Islet of Langerhans (tissue), 1 donor: ENCODE data around the gene ADAMTS2.
"Not testable (repeated sequence)": the region's sequence is repeated elsewhere in the genome, so short reads cannot be mapped to it uniquely, and the experiment has no call there.

ENCODE experiments used
- FAIRE-seq: peaks from one replicate; lab custom pipeline; 2011; peaks lifted over from hg19 to GRCh38; lab: Jason Lieb, UNC

ADAMTS2 gene

DNA sequence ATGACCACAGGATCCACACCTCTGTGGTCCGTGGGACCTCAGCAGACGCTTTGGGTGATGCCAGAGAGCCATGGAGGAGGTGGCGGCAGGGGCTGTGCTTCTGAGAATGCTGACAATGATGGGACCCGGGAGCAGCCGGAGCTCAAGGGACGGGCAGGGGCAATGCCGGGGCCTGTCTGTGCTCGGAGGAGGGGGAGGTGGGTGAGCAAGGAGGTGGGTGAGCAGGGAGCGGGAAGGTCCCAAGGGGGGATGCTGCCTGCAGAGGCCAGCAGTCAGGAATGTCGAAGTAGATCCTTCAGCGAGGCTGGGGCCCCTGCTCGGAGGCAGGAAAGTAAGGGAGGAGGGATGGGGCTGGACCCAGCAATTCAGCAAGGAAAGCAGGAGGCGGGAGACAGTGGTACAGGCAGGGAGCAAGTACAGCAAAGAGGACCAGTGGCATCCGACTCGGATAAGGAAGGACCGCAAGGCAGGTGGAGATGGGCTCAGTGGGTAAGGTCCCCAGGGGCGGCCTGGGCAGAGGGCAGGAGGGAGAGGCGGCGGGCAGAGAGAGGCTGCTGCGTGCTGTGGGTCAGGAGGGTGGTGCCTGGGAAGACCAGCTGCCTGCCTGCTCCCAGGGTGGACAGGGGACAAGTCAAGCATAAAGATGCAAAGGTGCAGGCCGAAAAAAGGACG is 49.0 kb downstream of the ADAMTS2 start:
- FAIRE-seq: no peak

DNA sequence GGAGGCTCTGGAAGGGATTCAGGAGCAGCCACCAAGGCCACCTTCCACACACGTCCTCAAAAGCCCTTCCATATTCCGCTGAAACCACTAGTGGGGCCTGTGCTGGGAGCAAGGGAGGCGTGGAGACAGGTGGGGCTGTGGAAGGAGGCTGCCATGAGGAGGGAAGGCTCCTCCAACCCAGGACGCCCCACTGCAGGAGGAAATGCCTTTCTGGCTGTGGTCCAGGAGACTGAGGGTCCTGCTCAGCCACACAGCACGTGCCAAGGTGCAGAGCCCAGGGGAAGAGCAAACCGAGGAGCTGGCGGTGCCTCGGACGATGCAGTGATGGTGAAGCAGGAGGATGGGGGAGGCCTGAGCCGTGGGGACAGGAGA is 49.5 kb downstream of the ADAMTS2 start:
- no peak for FAIRE-seq

DNA sequence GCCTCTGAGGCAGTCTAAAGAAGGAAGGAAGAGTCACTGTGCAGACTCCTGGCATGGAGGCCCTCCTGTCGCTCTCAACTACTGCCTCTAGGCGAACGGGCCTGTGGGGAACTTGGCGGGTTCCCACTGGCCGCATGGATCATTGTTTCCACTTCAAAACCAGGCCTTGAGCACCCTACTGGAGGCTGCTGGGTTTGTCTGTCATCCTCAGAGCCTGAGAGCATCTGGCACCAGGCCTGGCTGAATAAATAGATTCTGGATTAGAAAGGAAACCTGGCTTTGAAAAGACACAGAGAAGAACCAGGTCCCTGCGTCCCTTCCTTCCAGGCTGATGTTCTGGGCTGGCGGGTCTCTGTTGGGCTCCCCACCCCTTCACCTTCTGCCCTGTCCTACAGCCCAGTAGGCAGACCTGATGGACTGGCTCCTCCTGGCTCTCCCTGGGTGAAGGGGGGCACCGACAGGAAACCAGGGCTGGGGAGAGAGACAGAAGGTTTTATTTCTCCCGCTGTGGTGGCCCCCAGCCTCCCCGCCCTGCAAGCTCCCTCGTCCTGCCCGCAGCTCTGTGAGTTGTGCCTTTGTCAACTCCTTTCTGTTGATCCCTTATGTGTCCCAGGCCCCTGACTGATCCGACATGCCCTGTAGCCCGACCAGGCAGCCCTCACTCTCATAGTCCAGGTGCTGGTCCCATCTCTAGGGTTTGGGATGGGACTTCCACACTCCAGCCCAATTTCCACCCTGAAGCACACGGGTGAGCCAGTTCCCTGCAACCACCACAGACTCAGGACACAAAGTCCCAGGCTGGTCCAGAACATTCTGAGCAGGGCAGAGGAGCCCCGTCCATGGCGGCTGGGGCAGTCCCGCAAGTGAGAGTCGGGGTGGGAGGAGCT is 50.1 kb downstream of the ADAMTS2 start:
- FAIRE-seq: no peak

DNA sequence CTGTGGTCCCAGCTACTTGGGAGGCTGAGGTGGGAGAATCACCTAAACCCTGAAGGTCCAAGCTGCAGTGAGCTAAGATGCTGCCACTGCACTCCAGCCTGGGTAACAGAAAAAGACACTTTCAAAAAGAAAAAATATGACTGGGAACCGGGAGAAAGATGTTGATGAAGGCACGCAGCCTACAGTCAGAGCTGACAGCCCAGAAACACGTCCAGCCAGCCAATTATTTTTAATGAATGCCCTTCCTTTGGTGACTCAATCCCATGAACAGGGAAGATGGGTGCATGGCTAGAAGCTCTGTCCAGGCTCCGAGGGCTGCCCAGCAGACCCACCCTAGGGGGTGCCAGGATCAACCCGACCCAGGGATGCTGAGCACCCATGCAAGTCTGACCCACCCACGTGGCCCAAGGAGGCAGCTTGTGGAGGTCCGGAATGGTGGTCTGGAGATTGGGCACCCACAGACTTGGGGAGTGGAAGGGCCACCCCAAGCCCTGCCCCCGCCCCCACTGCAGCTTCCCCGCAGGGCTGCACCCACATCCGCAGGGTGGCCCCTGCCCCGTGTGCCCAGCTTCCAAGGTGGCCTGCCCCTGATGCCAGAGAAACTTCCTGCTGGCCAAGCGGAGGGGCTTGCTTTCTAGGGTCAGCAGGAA is 51.0 kb downstream of the ADAMTS2 start:
- no peak for FAIRE-seq

DNA sequence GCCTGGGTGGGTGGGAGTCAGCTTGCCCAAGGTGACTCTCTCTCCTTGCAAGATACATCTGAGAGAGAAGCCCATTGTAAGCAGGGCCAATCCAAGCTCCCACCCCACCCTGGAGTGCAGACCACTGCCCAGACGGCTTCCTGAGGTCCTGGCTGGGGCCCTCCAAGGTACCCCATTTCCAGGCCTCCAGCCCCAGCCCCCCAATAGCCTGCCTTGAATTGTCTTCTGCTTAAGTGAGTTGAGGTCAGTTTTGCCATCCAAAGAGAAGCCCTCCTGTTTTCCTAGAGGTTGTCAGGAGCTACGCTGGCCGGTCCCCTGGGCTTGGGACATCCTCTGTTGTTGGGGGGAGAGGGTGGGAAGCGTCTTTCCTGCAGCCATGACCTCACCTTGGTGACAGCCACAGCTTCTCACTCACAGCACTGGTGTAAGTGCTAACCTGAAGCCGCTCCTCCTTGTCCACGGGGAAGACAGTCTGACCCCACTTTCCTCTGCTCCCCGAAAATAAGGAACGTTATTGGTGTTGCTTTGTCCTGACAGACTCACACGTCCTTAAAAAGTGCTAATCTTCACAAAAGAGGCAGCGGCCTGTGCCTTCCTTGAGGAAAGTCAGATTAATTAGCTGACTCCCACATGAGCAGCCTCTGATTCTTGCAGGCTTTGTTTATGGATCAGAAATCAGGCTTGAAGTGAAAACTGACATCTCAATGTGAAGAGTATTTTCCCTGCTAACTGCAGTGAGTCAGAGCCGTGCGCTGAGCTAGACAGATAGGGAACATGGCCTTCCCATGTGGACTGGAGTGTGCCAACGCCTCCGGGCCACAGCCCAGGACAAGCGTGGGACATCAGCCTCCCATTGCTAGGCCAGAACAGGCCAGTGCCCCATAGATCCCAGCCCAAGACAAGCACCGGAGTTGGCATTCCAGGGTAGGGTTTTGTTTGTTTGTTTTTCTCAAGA is 52.3 kb downstream of the ADAMTS2 start:
- FAIRE-seq: no peak

DNA sequence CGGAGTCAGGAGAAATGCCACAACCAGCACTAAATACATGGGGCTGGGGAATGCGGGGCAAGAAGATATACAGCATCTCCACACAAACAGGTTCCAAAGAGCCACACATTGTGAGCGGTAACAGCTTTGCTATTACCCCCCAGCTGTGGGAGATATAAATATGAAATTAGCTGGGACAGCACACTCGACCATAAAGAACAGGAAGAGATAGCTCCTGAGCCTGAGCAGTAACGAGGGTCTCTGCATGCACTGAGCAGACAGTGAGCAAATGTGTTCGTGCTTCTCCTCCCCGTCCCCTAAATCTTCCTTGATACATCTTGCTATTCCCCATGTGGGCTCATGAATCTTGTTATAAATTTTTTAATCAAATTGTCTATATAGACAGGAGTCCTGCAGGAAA is 53.1 kb downstream of the ADAMTS2 start:
- FAIRE-seq: no peak

DNA sequence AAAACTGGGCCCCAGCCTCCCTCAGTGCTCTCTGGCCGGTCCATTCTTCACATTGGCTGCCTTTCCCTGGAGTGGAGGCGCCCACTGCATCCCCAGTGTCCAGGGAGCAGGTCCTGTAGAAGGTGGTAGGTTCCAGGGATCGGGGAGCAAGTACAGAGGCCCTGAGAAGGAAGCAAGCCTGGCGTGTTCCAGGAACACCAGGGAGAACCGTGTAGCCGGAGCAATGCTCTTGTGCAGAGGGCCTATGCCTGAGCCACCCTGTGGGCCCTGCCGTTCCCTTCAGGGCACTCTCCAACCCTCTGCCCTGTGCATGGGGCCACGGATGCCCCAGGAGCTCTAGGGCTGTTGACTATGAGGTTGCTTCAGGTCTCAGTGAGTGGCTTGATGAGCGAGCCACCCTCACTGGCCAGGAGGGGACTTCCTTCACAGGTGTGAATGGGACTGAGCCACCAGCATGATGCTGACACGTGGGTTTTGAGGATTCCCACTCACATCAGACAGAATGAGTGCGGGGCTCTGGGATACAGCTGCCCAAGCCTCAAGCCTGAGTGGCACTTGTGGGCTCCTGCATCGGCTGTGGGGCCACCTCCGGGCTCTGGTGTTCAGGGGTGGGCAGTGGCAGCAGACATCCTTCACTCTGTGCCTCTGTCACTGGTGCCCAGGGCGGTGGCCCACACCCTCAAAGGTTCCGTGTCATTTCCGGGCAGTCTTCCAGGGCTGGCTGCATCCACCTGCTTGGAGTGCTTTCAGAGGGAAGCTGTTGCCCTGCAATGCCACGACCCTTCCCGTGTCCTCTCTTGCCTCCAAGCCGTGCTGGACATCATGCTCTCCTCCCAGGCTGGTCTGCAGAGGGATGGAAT is 54.4 kb downstream of the ADAMTS2 start:
- FAIRE-seq: no peak

DNA sequence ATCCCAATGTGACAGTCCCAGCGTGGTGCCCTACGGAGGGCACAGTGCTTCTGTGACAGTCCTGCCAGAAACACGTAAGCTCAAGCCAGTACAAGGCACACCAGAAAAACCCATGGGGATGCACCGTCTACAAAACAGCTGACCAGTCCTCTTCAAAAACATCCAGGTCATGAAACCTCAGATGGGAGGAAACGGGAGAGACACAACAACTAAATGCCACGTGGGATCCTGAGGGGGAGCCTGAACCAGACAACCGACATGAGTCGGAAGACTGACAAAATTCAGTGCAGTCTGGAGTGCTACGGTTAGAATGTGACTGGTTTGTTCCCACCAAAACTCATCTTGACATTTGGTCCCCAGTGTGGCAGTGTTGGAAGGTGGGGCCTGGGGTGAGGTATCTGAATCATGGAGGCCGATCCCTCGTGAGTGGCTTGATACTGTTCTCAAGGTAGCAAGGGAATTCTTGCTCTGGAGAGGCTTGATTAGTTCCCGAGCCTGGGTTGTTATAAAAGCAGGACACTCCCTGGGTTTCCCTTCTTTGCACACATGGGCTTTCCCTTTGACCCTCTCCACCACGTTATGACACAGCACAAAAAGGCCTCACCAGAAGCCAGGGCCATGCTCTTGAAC is 55.4 kb downstream of the ADAMTS2 start:
- FAIRE-seq: no peak

DNA sequence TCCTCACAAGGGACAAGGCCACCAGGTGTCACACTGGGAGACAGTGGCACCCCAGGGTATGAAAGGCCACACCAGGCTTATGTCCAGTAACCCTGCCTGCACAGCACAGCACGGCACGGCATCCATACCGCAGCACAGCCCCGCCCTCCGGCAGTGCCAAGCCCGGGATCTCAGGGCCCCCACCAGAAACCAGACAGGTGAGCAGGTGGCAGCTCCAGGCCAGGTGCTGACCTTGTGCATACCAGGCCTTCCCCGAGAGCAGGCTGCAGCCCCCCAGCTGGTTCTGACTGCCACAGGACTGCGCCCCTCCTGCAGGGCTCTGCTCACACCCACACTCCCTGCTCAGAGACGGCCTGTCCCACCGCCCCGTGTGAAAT is 56.5 kb downstream of the ADAMTS2 start:
- FAIRE-seq: no peak

DNA sequence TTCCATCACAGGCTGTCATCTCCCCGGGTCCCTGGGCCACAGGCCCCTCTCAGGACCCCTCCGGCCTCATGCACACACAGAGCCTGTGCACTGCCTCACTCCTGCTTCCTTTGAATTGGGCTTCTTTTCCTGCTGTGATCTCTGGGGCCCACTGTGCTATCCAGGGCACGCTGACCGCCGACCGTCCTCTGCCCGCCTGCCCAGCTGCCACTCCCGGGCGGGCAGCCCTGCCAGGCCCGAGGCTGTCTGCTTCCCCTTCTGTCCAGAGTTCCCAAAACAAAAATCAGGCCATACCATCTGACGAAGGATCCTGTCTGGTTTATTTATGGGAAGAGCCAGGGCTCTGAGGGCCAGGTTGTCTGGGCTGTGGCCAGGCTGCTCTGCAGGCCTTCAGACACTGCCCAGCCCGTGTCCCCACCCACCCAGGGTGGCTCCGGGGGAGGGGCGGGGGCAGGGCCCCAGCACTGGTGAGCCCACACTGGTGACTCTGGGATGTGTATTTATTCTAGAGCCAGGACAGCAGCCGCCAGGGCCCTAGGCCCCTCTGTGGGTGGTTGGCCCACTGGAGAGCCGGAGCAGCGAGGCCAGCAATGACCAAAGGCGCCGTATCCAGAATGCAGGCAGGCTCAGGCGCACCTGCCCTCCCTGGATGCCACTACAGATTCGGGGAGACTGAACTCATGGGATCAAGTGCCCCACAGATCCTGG is 57.0 kb downstream of the ADAMTS2 start:
- FAIRE-seq: no peak

DNA sequence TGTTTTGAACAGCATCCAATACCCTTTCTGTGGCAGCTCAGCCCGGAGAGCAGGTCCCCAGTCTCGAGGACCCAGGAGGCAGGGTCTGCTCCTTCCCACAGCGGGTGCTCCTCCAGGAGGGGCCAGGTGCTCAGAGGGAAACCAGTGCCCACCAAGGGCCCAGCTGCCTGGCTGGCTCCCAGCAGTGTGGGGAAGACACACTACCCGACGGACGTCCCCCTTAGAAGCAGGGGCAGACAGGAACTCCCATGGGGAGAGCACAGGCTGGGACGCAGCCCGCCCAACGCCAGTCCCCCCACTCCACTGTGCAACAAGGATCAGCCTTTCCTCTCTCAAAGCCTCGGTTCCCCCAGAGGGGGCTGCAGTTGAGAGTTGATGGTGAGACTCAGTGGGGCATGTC is 57.6 kb downstream of the ADAMTS2 start:
- no peak for FAIRE-seq

DNA sequence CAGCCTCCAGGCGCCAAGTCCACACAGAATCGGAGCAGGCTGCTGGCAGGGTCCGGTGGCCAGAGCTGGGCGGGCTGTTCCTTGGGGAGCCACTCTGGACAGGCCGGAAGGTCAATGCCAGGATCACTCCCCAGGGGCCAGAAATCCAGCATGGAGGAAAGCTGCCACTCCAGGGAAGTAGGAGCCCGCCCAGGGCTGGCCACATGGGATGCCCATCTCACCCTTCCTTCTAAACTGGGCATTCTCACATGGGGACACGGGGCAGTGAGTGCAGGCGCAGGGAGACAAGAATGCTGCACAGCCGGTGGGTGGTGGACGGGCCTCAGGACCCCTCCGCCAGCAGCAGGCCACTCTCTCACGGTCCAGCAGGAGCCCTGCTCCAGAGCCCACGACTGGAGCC is 58.2 kb downstream of the ADAMTS2 start:
- no peak for FAIRE-seq

DNA sequence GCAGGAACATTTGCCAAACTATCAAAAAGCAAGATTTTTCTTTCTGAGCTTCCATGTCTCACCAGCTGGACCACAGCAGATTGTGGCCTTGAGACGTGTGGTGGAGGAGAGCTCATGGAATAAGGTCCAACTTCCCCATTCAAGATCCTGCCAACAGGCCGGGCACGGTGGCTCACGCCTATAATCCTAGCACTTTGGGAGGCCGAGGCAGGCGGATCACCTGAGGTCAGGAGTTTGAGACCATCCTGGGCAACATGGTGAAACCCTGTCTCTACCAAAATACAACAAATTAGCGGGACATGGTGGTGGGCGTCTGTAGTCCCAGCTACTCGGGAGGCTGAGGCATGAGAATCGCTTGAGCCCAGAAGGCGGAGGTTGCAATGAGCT is 59.5 kb downstream of the ADAMTS2 start:
- FAIRE-seq: not testable (repeated sequence)

DNA sequence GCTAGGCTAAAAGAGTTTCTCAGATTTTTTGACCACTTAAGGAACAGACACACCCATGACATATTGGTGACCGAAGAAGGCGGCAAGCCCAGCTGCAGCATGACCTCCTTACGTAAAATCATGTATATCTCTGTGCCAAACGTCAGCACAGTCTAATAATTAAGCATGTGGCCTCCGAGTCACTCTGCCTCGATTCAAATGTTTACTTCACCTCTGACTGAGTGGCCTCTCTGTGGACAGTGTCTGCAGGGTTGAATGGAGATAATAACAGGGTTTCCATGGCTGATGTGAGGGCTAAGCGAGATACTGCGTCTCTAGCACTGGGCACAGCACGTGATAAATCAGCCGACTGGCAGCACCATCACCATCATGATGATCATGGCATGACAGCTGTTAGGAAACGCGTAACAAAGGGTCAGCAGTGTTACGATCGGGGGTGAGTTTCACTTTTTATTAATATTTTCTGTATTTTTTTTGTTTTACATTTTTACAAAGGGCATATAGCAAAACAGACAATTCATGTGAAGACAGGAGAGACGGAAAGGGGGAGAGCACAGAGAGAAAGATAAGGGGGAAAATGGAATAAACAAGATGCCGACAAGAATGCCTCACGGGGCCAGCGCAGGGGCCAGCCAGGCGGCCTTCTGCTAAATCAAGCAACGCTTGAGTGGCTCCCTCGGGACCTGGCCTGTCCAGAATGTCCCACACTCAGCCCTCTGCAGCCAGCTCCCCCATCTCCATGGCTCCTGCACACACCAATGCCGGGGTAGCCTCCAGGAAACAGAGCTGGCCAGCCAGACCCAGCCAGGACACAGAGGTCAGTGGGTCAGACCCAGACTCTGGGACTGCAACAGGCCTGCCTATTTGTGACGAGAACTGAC is 60.3 kb downstream of the ADAMTS2 start:
- peak; percentile 96 for FAIRE-seq

DNA sequence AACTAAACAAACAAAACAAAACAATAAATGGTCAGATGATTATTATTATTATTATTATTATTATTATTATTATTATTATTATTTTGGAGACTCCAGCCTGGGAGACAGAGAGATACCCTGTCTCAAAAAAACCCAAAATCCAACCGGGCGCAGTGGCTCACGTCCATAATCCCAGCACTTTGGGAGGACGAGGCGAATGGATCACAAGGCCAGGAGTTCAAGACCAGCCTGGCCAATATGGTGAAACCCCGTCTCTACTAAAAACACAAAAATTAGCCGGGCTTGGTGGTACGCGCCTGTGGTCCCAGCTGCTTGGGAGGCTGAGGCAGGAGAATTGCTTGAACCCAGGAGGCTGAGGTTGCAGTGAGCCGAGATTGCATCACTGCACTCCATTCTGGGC is 61.4 kb downstream of the ADAMTS2 start:
- not testable (repeated sequence) for FAIRE-seq

DNA sequence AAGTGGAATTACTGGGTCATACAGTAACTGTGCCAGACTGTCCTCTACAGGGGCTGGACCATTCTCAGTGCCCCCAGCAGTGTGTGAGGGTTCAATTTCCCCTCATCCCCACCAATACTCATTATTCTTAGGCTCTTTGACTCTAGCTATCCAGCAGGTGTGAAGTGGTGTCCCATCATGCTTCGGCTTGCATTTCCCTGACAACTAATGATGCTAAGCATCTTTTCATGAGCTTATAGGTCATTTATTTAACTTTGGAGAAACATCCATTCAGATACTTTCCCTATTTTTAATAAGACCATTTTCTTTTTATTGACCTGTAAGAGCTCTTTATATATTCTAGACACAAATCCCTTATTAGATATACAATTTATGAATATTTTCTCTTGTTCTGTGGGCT is 63.6 kb downstream of the ADAMTS2 start:
- no peak for FAIRE-seq

DNA sequence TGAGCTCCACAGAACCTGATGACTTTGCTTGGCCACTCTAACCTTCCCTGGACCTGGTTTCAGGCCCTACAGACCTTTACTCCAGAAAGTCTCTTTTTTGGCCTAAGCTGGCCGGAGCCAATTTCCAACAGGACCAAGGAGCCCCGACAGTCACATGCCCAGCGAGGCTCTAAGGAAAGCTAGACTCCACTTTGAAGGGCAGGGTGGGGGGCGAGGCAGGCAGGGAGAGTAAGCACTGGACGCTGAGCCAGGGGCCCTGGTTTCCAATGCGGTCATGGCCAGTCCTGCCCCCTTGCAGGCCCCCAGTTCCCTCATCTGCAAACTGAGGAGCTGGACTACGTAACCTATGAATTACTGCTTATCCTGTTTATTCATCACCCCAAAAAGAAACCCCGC is 65.2 kb downstream of the ADAMTS2 start:
- FAIRE-seq: no peak

DNA sequence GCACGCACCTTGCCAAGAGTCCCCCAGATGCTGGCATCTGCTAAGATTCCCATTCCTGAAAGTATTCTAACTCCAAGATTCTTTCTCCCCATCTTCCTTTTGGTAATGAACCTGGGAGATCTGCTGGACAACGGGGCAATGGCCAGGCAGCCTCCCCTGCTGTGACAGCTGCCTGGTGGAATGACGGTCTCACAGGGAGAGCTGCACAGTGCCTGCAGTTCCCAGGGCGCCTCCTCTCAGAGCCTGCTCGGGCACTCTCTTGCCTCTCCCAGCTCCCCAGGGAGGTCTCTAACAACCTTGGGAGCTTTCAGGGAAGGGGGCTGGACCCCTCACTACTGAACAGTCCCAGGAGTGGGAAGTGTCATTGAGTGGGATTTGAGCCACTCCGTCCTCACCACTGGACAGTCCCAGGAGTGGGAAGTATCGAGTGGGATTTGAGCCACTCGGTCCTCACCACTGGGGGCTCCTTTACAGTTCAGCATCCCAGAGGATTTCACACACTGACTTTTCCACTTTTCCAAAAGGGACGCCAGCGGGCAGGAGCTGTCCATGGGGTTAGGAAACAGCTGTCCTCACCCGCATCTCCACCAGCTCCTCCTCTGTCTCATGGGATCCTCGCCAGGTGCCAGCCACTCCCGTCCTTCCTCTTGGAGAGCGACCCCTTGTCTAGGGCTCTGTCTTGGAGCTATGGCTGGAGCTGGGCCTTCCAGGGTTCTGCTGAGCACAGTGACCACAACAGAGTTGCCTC is 65.7 kb downstream of the ADAMTS2 start:
- no peak for FAIRE-seq
